Measurements from ENCODE around the gene CCT8L2. TPM values are rescaled to one million over a fixed set of nuclear protein-coding genes. Genes with fewer than 3 reads are reported as not detected.
"Not testable (repeated sequence)": the region's sequence is repeated elsewhere in the genome, so short reads cannot be mapped to it uniquely, and the experiment has no call there.

The CCT8L2 gene
- polyA plus RNA-seq, 1 donor = not detected

DNA sequence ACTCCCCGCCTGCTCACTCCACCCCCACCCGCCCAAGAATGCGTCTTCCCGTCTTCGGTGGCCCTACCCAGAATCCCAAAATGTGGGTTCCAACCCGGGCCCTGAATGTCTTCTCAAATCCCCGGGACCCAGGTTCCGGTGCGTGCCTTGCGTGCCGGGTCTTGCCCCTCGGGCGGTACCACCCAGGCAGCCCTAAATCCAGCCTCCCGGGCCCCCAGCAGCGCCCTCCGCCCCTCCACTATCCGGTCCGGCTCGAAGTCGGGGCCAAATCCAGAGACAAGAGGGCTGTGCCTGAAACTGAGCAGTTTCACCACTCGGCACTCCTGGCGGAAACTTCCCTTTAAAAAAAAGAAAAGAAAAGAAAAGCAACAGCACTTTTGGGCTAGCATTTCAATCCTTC, 16.3 kb upstream of the CCT8L2 start:
- Histone ChIP-seq H3K36me3 (ENCODE audit: control insufficient read depth, insufficient read depth, low read length) (no peaks in the 10 kb centered on the region), H3K4me1 (ENCODE audit: control insufficient read depth, insufficient read depth, low read length) (no peaks in the 10 kb centered on the region), H3K27me3 (ENCODE audit: control insufficient read depth, insufficient read depth, low read length) (peaks cover 21% of the 10 kb centered on the region), H3K27ac (ENCODE audit: low read length) (no peak overlapping the region), H3K9me3 (ENCODE audit: control insufficient read depth, low read depth, low read length) (peaks cover 2% of the 10 kb centered on the region), H3K4me3 (ENCODE audit: low read length) (no peak overlapping the region)
- WGBS (ENCODE audit: insufficient coverage, low lambda C conversion rate) = no CpG with 5 or more reads among the region's 22 CpGs
- no peak for DNase-seq

DNA sequence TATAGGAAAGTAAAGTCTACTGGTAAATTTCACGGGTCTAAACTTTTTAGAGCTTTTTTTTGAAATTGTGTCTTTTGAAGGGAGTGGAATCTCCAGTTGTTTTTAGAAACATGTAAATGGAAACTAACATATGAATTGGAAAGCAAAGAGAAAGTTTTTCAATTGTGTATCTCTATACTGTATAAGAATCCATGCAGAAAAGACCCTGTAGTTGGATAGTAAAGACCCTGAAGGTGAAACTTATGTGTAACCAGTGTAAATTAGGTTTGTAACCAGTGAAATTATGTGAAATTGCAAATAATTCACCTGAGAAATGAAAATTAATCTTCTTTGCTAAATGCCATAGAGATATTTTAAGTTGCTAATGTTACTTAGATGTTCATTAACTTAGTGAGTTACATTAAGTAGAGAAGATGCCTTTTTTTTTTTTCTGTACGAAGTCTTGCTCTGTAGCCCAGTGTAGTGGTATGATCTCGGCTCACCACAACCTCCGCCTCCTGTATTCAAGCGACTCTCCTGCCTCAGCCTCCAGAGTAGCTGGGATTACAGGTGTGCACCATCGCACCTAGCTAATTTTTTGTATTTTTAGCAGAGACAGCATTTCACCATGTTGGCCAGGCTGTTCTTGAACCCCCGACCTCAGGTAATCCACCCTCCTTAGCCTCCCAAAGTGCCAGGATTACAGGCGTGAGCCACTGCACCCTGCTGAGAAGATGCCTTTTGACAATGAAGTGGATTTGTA, 11.8 kb upstream of the CCT8L2 start:
- 29% methylated on average over 1 of the region's 8 CpGs for WGBS (ENCODE audit: insufficient coverage, low lambda C conversion rate)

DNA sequence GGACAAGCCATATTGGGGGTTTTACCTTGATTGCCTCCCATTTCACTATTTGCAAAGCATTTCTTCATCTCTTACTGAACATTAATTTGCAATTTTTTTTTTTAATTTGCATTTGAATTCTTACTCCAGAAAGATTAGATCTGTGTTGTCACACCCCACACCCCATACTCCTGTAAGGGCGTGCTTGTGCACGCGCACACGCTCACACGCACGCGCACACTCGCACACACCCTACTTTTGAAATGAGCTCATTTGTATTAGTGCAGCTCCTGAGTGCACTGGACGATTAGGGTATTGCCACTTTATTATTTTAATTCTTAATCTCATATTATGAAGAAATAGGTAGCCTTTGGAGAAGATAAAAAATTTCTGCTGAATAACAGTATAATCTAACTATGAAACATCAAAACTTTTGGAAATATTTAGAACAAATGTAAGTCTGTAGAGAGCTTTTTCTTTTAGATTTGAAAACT, 11.2 kb upstream of the CCT8L2 start:
- not testable (repeated sequence) for H3K36me3 ChIP-seq (ENCODE audit: control insufficient read depth, insufficient read depth, low read length); H3K4me3 ChIP-seq (ENCODE audit: low read length); H3K4me1 ChIP-seq (ENCODE audit: control insufficient read depth, insufficient read depth, low read length); H3K9me3 ChIP-seq (ENCODE audit: control insufficient read depth, low read depth, low read length); DNase-seq; H3K27ac ChIP-seq (ENCODE audit: low read length)
- H3K27me3 ChIP-seq (ENCODE audit: control insufficient read depth, insufficient read depth, low read length) = peaks cover 30% of the 10 kb centered on the region
- WGBS (ENCODE audit: insufficient coverage, low lambda C conversion rate) = no CpG with 5 or more reads among the region's 9 CpGs

More for the DNA sequence above, 11.8 kb upstream of the CCT8L2 start:
- not testable (repeated sequence) for H3K4me3 ChIP-seq (ENCODE audit: low read length); DNase-seq; H3K36me3 ChIP-seq (ENCODE audit: control insufficient read depth, insufficient read depth, low read length); H3K9me3 ChIP-seq (ENCODE audit: control insufficient read depth, low read depth, low read length); H3K4me1 ChIP-seq (ENCODE audit: control insufficient read depth, insufficient read depth, low read length); H3K27ac ChIP-seq (ENCODE audit: low read length)
- peaks cover 36% of the 10 kb centered on the region for H3K27me3 ChIP-seq (ENCODE audit: control insufficient read depth, insufficient read depth, low read length)

DNA sequence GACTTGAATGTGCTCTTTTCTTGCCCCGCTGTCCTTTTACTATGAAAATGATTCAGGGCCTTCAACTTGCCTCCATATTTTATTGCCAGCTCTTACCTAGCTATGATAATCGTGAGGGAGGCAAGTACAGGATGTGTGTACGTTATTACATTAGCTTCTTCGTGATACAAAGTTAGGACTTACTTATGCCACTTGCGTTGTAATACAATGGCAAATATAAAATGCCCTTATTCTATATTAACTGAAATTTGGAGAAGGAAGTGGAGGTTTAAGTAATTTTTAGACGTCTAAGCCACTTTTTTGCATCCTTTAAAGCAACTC, 10.8 kb upstream of the CCT8L2 start:
- H3K4me1 ChIP-seq (ENCODE audit: control insufficient read depth, insufficient read depth, low read length) = no peaks in the 10 kb centered on the region
- no peaks in the 10 kb centered on the region for H3K36me3 ChIP-seq (ENCODE audit: control insufficient read depth, insufficient read depth, low read length)
- no peaks in the 10 kb centered on the region for H3K9me3 ChIP-seq (ENCODE audit: control insufficient read depth, low read depth, low read length)
- no peak overlapping the region for H3K27ac ChIP-seq (ENCODE audit: low read length)
- H3K4me3 ChIP-seq (ENCODE audit: low read length) = no peak overlapping the region
- peaks cover 26% of the 10 kb centered on the region for H3K27me3 ChIP-seq (ENCODE audit: control insufficient read depth, insufficient read depth, low read length)
- DNase-seq = peak in 1 of 2 donors; percentile 1
- 0% methylated on average over 1 of the region's 6 CpGs for WGBS (ENCODE audit: insufficient coverage, low lambda C conversion rate)

DNA sequence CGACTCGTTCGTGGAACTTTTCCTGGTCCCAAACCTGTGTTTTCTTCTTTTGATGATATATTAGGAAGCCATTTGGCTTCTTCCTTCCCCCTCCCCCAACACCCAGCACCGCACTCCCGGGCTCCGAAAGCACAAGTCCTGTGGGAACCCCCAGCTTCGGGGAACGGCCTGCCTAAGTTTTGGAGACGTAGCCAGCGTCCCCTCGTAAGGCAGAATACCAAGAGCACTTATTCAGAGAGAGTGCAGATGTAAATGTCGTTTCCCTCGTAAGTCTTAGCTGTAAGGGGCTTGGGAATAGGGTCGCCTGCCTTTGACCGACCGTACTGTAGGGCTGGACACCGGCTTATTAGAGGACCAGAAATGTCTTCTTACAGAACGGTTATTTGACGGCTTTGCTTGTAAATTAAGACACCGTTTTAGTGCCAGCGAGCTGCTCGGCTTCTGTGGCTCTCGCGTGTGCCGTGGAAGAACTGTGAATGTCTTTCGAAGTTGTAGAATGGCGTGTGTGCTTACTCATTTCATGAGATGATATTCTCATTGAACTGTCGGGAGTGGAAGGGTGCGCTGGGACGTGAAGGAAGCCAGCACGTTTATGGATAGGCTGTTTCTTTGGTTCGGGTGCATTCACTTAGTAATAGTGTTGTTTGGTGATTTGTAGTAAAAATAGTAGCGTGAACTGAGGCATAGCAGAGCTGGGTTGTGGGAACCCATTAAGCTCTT, 10.3 kb upstream of the CCT8L2 start:
- not testable (repeated sequence) for H3K27ac ChIP-seq (ENCODE audit: low read length); DNase-seq; H3K4me1 ChIP-seq (ENCODE audit: control insufficient read depth, insufficient read depth, low read length); H3K9me3 ChIP-seq (ENCODE audit: control insufficient read depth, low read depth, low read length); H3K4me3 ChIP-seq (ENCODE audit: low read length); H3K36me3 ChIP-seq (ENCODE audit: control insufficient read depth, insufficient read depth, low read length)
- H3K27me3 ChIP-seq (ENCODE audit: control insufficient read depth, insufficient read depth, low read length) = peaks cover 22% of the 10 kb centered on the region
- 0% methylated on average over 3 of the region's 33 CpGs for WGBS (ENCODE audit: insufficient coverage, low lambda C conversion rate)

DNA sequence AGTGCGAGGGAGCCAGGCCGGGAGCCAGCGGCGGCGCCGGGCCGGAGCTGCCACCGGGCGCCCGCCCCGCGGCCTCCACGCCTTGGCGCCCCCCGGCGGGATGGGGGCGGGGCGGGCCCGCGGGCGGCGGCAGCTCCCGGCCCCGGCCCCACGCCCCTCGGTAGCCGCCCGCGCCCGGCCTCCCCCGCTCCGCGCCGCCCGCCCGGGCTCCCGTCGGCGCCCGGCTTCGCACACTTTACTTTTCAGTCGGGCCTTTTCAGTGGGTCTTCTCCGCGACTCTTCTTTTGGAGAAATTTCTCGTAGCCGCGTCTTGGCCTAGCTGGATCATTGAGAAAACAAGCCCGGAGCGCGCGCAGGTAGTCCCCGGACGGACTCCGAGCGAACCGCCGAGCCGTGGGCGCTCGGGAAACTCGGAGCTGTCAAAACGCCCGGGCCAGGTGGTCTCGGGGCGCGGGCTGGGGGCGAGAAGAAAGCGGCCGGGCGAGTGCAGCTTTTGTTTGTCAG, 9.7 kb upstream of the CCT8L2 start:
- H3K27ac ChIP-seq (ENCODE audit: low read length); H3K4me1 ChIP-seq (ENCODE audit: control insufficient read depth, insufficient read depth, low read length); H3K9me3 ChIP-seq (ENCODE audit: control insufficient read depth, low read depth, low read length); H3K36me3 ChIP-seq (ENCODE audit: control insufficient read depth, insufficient read depth, low read length); H3K4me3 ChIP-seq (ENCODE audit: low read length); DNase-seq: not testable (repeated sequence)
- WGBS (ENCODE audit: insufficient coverage, low lambda C conversion rate) = no CpG with 5 or more reads among the region's 70 CpGs
- peaks cover 22% of the 10 kb centered on the region for H3K27me3 ChIP-seq (ENCODE audit: control insufficient read depth, insufficient read depth, low read length)

DNA sequence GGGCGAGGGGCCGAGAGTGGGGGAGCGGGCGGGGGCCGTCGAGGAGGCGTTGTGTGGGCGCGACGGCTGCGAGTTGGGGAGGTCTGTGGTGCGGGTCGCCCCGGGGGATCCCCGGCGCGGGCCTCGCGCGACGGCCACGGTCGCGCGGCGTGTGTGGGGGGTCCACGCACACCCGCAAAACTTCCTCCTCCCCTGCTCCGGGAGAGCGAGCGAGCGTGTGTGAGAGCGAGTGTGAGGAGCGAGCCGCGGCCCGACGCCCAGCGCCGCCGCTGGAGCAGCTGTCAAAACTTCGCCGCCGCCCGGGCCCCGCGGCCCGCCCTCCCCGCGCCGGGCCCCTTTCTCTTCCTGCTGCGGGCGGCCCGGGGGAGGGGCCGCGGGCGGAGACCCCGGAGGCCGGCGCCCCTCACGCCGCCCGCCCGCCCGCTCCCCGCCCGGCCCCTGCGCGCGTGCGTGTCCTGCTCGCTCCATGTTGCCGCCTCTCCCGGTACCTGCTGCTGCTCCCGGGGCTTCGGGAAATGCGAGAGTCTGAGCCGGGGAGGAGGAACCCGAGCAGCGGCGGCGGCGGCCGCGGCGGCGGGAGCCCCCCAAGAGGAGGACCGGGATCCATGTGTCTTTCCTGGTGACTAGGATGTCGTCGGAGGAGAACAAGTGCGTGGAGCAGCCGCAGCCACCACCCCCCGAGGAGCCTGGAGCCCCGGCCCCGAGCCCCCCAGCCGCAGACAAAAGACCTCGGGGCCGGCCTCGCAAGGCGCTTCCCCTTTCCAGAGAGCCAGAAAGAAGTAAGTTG, 9.0 kb upstream of the CCT8L2 start:
- Histone ChIP-seq H3K36me3 (ENCODE audit: control insufficient read depth, insufficient read depth, low read length) (no peaks in the 10 kb centered on the region), H3K9me3 (ENCODE audit: control insufficient read depth, low read depth, low read length) (no peaks in the 10 kb centered on the region), H3K27me3 (ENCODE audit: control insufficient read depth, insufficient read depth, low read length) (peaks cover 22% of the 10 kb centered on the region), H3K4me3 (ENCODE audit: low read length) (no peak overlapping the region), H3K27ac (ENCODE audit: low read length) (no peak overlapping the region), H3K4me1 (ENCODE audit: control insufficient read depth, insufficient read depth, low read length) (no peaks in the 10 kb centered on the region)
- peak in 1 of 2 donors; percentile 1 for DNase-seq
- WGBS (ENCODE audit: insufficient coverage, low lambda C conversion rate) = no CpG with 5 or more reads among the region's 100 CpGs

DNA sequence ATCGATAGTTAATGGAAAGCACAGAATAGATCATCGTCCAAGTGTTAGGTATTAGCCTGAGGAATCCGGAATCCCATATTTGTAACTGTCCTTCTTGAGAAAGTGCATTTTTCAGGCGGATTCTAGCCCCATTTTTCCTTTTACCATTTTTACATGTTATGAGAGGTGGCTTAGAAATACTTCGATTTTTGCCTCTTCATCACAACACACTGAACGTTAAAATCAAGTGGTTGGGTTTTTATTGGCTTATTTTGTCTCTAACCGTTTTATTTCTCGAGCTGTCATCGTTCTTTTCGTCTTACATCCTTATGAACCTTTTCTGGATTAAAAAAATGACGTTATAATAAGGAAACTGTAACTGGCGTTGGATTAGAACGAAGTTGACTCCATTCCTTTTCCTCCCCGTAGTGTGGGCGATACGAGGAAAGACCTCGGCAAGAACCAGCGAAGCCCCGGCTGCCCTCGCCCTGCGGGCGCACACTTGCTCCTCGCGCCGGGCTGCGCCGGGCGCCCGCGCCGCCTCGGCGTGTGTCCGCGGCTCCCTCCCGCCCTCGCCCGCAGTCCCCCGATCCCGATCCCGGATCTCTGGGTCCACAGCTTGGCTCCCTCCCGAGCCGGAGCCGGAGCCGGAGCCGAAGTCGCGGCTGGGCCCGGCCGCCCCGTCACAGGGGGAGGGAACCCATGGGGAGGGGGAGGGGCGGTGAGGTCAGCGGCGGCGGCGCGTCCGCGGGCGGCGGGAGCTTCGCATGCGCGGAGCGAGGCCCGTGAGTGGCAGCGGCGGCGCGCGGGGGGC, 8.2 kb upstream of the CCT8L2 start:
- H3K4me1 ChIP-seq (ENCODE audit: control insufficient read depth, insufficient read depth, low read length); H3K4me3 ChIP-seq (ENCODE audit: low read length); H3K9me3 ChIP-seq (ENCODE audit: control insufficient read depth, low read depth, low read length); H3K27ac ChIP-seq (ENCODE audit: low read length); H3K36me3 ChIP-seq (ENCODE audit: control insufficient read depth, insufficient read depth, low read length): not testable (repeated sequence)
- peak; percentile 5 to 8 for DNase-seq
- no CpG with 5 or more reads among the region's 71 CpGs for WGBS (ENCODE audit: insufficient coverage, low lambda C conversion rate)
- peaks cover 22% of the 10 kb centered on the region for H3K27me3 ChIP-seq (ENCODE audit: control insufficient read depth, insufficient read depth, low read length)

DNA sequence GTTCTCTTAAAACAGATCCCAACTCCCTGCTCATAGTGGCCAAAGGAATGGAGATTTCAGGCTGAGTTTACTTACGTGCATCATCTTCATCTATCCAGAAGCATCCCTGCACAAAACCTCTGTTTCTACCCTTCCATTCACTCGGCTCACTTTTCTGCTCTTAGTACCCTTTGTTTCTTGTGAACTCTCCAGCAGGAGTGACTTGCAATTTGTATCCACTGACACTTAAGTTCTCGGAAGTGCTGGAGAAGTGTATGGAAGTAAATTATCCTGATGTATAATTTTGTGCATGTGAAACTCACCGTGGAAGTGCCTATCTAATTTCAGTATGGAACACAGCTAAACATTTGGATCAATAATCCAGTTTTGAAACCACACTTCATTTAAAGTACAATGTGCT, 7.0 kb upstream of the CCT8L2 start:
- H3K36me3 ChIP-seq (ENCODE audit: control insufficient read depth, insufficient read depth, low read length); H3K9me3 ChIP-seq (ENCODE audit: control insufficient read depth, low read depth, low read length); DNase-seq; H3K4me3 ChIP-seq (ENCODE audit: low read length); H3K27ac ChIP-seq (ENCODE audit: low read length); H3K4me1 ChIP-seq (ENCODE audit: control insufficient read depth, insufficient read depth, low read length): not testable (repeated sequence)
- WGBS (ENCODE audit: insufficient coverage, low lambda C conversion rate) = 40% methylated on average over 1 of the region's 4 CpGs
- H3K27me3 ChIP-seq (ENCODE audit: control insufficient read depth, insufficient read depth, low read length) = peaks cover 21% of the 10 kb centered on the region

DNA sequence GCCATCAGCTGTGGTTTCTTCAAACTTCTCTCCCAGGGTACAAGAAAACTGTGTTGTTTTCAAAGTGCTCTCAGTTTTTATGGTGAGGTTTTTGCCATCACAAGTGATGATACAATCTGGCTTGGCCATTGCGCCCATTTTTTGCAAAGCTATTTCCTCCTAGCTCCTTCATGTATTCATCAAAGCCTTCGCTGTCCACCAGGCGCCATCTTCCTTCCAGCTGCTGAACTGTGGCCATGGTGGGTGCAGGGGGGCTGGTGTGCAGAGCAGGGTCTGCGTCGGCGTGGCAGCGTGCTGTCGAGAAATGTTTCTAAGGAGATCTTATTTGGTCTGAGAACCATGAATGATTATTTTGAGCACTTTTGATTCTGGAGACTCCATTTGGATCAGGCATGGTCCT, 2.6 kb upstream of the CCT8L2 start:
- not testable (repeated sequence) for H3K27ac ChIP-seq (ENCODE audit: low read length); H3K4me3 ChIP-seq (ENCODE audit: low read length); H3K4me1 ChIP-seq (ENCODE audit: control insufficient read depth, insufficient read depth, low read length); H3K36me3 ChIP-seq (ENCODE audit: control insufficient read depth, insufficient read depth, low read length); H3K27me3 ChIP-seq (ENCODE audit: control insufficient read depth, insufficient read depth, low read length); DNase-seq; H3K9me3 ChIP-seq (ENCODE audit: control insufficient read depth, low read depth, low read length)
- no CpG with 5 or more reads among the region's 8 CpGs for WGBS (ENCODE audit: insufficient coverage, low lambda C conversion rate)
